NCI-H524 (cell line): ENCODE data around the gene LRRC70.
"Not testable (repeated sequence)": the region's sequence is repeated elsewhere in the genome, so short reads cannot be mapped to it uniquely, and the experiment has no call there.

Experiments
- DNase-seq, 2 experiments: peaks; one replicate each; lab custom pipeline; 2025; lab: John Stamatoyannopoulos, UW

LRRC70 gene

GRCh38 chr5:62608529-62609511 is 30.2 kb downstream of the LRRC70 start:
- no peak for DNase-seq

DNA sequence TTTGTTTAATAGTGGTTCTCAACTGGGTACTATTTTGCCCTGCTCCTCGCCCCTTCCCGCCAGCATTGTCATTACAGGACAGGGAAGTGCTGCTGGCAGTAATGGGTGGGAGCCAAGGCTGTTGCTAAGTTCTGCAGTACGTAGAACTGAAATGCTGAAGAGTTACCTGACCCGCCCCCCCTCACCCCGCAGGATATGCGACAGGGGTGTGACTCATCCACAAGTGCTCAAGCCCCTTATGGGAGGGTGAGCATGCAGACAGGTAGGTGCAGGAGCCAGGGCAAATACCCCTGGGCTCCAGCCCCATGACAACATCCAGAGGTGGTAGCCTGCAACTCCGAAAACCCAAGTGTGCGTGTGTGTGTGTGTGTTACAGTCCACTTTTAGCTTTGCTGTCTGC is 35.7 kb downstream of the LRRC70 start:
- no peak for DNase-seq

- DNase-seq, result no peak
These were observed 38.1 kb downstream of the LRRC70 start for GRCh38 chr5:62616615-62617277.

DNA sequence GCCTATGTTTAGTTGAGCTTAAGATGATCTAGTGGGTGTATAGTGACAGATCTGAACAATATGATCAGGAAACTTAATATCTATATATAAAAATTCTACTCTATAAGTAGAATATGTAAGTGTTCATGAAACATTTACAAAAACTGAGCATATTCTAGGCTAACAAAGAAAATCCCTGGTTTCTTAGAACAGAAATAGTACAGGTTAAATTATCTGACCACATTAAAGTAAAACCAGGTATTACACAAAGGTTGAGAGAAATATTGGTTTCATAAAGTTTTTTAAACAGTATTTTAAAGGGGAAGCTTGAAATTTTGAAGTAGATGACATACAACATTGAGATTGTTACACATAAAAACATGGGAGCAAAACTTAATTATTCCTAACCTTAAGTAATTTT is 39.3 kb downstream of the LRRC70 start:
- DNase-seq, result no peak

DNA sequence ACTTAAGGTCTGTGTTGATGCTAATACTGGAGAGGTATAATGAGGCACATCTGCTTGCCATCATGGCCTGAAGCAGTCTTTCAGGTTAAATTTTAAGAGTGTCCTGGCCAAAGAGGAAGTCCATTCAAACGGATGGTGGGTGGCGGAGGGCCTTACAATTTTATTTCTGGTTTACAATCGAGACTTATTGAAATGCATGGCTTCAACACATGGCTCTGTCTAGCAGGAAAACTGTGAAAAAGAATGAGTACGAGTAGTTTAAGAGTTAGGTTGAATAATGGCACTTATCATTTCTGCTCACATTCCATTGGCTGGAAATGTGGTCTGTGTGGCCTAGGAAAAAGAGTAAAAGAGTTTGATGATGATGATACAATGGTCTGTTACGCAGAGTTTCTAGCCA is 42.1 kb downstream of the LRRC70 start:
- no peak for DNase-seq

GRCh38 chr5:62621280-62621679 is 42.7 kb downstream of the LRRC70 start:
- DNase-seq, result no peak

- DNase-seq, result no peak
These were observed 44.7 kb downstream of the LRRC70 start for GRCh38 chr5:62623271-62623670.

GRCh38 chr5:62624436-62624835 is 45.8 kb downstream of the LRRC70 start:
- not testable (repeated sequence) for DNase-seq

GRCh38 chr5:62626534-62626933 is 47.9 kb downstream of the LRRC70 start:
- DNase-seq, result no peak

DNA sequence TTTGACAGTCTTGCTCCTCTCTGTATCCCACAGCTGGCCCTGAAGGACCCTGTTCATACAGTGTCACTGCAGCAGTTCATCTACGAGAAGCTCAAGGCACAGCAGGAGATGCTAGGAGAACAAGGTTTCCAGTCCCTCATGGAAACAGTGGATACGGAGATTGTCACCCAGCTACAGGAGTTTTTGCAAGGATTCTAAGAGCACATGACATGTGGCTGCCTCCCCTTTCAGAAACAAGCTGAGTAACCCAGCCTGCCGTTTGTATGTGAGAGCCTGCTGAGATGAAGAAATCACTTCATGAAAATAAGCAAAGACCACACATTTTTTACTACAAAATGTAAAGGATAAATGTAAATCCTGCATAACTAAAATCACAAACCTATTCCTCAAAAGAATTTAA is 48.5 kb downstream of the LRRC70 start:
- no peak for DNase-seq

DNA sequence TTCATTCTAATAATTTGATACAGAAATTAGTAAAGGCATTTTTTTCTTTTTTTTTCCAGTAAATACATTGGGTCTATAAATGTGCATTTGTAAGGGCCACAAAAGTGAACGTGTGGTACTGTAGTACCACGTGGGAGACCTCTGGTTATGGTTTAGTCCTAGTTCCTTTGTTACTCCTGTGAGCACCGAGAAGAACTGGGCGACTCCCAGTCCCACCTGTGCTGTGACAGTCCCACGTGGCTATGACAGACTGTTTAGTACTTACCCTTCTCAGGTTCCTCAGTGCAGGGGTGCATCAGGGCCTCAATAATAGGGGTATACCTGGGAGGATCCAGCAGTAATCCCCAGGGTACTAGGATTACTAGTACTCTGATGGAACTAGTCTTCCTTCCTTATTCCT is 49.3 kb downstream of the LRRC70 start:
- no peak for DNase-seq
